Ishikawa (cell line): ENCODE results near the gene MIS18BP1.

Experiments
- CREB1 ChIP-seq: IDR thresholded peaks from 2 replicates; pipeline ENCODE4 v1.6.1; 2012; ENCODE audit warnings: low read depth
- REST ChIP-seq: IDR thresholded peaks from 2 replicates; pipeline ENCODE4 v1.6.1; 2012; ENCODE audit warnings: low read depth, mild to moderate bottlenecking

DNA sequence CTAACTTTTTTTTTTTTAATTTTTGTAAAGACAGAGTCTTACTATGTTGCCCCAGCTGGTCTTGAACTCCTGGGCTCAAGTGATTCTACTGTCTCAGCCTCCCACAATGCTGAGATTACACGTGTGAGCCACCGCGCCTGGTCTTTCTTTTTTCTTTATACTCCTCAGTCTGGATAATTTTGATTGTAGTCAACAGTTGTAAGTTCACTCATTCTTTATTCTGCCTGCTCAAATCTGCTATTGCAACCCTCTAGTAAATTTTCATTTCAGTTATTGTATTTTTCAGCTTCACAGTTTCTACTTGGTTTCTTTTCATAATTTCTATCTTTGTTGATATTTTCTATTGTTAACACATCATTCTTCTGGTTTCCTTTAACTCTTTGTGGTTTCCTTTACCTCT, 5.8 kb upstream of the MIS18BP1 start:
- no peak for TF ChIP-seq CREB1
- no peak for TF ChIP-seq REST
